Mucosa of descending colon (tissue), 3 donors: ENCODE results near the gene AFAP1L1. TPM values are rescaled to one million over a fixed set of nuclear protein-coding genes. Genes with fewer than 3 reads are reported as not detected.
"Not testable (repeated sequence)": the region's sequence is repeated elsewhere in the genome, so short reads cannot be mapped to it uniquely, and the experiment has no call there.

Source experiments
- ATAC-seq: fragments of 200-7000 bp; cut with Tn5 transposase; one replicate; pipeline ENCODE4 v1.9.1; 2020; ENCODE audit warnings: mild to moderate bottlenecking, moderate library complexity
- DNase-seq, 3 donors: peaks; one replicate each; pipeline ENCODE4 v3.0.0-alpha.2; 2020
- H3K36me3 ChIP-seq: fragments of 200-600 bp; one replicate; pipeline ENCODE4 v1.8.0; 2021; ENCODE audit warnings: low read depth, mild to moderate bottlenecking
- H3K4me1 ChIP-seq: fragments of 200-600 bp; one replicate; pipeline ENCODE4 v1.8.0; 2021; ENCODE audit warnings: low read depth, mild to moderate bottlenecking
- H3K4me3 ChIP-seq: fragments of 200-600 bp; one replicate; pipeline ENCODE4 v1.8.0; 2021; ENCODE audit warnings: mild to moderate bottlenecking
- H3K9me3 ChIP-seq: fragments of 200-600 bp; one replicate; pipeline ENCODE4 v1.8.0; 2021; ENCODE audit warnings: mild to moderate bottlenecking
- CTCF ChIP-seq: fragments of 200-600 bp; IDR thresholded peaks from one replicate; pipeline ENCODE4 v1.8.0; 2022; ENCODE audit warnings: antibody characterized with exemption, mild to moderate bottlenecking
- intact Hi-C, 2 donors: fragments of 100-400 bp; cut with DNase I in 1 of 2; cut with micrococcal nuclease in 1 of 2; formaldehyde crosslinking; loops; one replicate each; pipeline versions ENCODE4 v1.11.0 to v1.11.1; 2022; cut with DNase I, micrococcal nuclease
- total RNA-seq, 3 donors: library from RNA; stranded (reverse); fragmentation: NEBNext Ultra II Directional in 2 of 3; extraction: Animal tissue kit (Norgen Biotek cat#: 25700) in 2 of 3; gene quantifications; one replicate each; pipeline versions ENCODE4 v1.2.1 to v1.2.4, GENCODE V29; 2021 to 2023
- donor health status: DM: no; HTN: no; CAD: no; lungs with moderate emphysema.
- donor health status: DM: no; HTN: no; CAD: no.
- donor health status: DM: no; HTN: yes; CAD: no.

Gene AFAP1L1
- total RNA-seq, 3 donors from 2014 or later = 1.5 to 7.3 (median 1.9) TPM

- DNase-seq = no peak
- H3K9me3 ChIP-seq = peaks cover 11% of the 10 kb centered on the region
- H3K36me3 ChIP-seq = no peaks in the 10 kb centered on the region
- intact Hi-C loops = loop anchor here in 1 of 2 donors (10.0 kb wide), 1 partner anchor 123 kb away; the partner anchor contains the start of gene ABLIM3
- no peak for ATAC-seq
- H3K4me1 ChIP-seq = no peaks in the 10 kb centered on the region
- no peak overlapping the region for H3K4me3 ChIP-seq
- no peak for TF ChIP-seq CTCF
Measured at GRCh38 chr5:149267241-149267973, 4.3 kb upstream of the AFAP1L1 start.

GRCh38 chr5:149268928-149269557, 2.6 kb upstream of the AFAP1L1 start:
- Histone ChIP-seq H3K4me1 (no peaks in the 10 kb centered on the region), H3K4me3 (no peak overlapping the region), H3K36me3 (no peaks in the 10 kb centered on the region), H3K9me3 (peaks cover 11% of the 10 kb centered on the region)
- intact Hi-C loops = loop anchor here in 1 of 2 donors (10.0 kb wide), 1 partner anchor 124 kb away; the partner anchor contains the start of gene ABLIM3
- ATAC-seq (no peak), DNase-seq (no peak)
- TF ChIP-seq CTCF = peak; percentile 35

- Histone ChIP-seq H3K36me3 (no peaks in the 10 kb centered on the region), H3K9me3 (peaks cover 11% of the 10 kb centered on the region), H3K4me3 (no peak overlapping the region), H3K4me1 (no peaks in the 10 kb centered on the region)
- intact Hi-C loops = no loop called here
- no peak for DNase-seq
- ATAC-seq = no peak
- TF ChIP-seq CTCF = no peak
Measured at GRCh38 chr5:149271195-149271715, 404 bp upstream of the AFAP1L1 start.

- intact Hi-C loops, H3K4me3 ChIP-seq, ATAC-seq, H3K36me3 ChIP-seq, H3K4me1 ChIP-seq, DNase-seq: not testable (repeated sequence)
- H3K9me3 ChIP-seq = peaks cover 11% of the 10 kb centered on the region
Measured at GRCh38 chr5:149272781-149273180, 1.1 kb downstream of the AFAP1L1 start.

- intact Hi-C loops = no loop called here
- H3K4me3 ChIP-seq = no peak overlapping the region
- no peak for ATAC-seq
- DNase-seq = no peak
- H3K36me3 ChIP-seq = no peaks in the 10 kb centered on the region
- no peak for TF ChIP-seq CTCF
- H3K9me3 ChIP-seq = peaks cover 9% of the 10 kb centered on the region
- no peaks in the 10 kb centered on the region for H3K4me1 ChIP-seq
Measured at GRCh38 chr5:149273237-149273636, 1.6 kb downstream of the AFAP1L1 start.

GRCh38 chr5:149273950-149274349, 2.3 kb downstream of the AFAP1L1 start:
- H3K36me3 ChIP-seq = no peaks in the 10 kb centered on the region
- H3K4me3 ChIP-seq = no peak overlapping the region
- H3K4me1 ChIP-seq = no peaks in the 10 kb centered on the region
- intact Hi-C loops = no loop called here
- DNase-seq (peak in 1 of 3 donors; percentile 45), ATAC-seq (peak; percentile 80)
- no peak for TF ChIP-seq CTCF
- peaks cover 2% of the 10 kb centered on the region for H3K9me3 ChIP-seq
